Choroid plexus epithelial cell (primary cell): ENCODE measurements around the gene OSBPL1A.

ENCODE experiments used
- DNase-seq: peaks from one replicate; pipeline ENCODE4 v3.0.0-alpha.2; 2010; ENCODE audit warnings: low read depth
- H3K4me3 ChIP-seq: 2 replicates; pipeline ENCODE4 v1.5.1; 2011; ENCODE audit warnings: low read depth, mild to moderate bottlenecking, control low read depth, low read length, moderate library complexity
- CTCF ChIP-seq: conservative IDR thresholded peaks from 2 replicates; pipeline ENCODE4 v1.5.1; 2011; ENCODE audit warnings: low read depth, mild to moderate bottlenecking, control low read depth, inconsistent platforms, low read length, moderate library complexity

OSBPL1A gene

GRCh38 chr18:24296276-24296675, 101.3 kb downstream of the OSBPL1A start:
- no peak for TF ChIP-seq CTCF
- DNase-seq = no peak
- H3K4me3 ChIP-seq = no peak overlapping the region

GRCh38 chr18:24293254-24293653, 104.4 kb downstream of the OSBPL1A start:
- H3K4me3 ChIP-seq = no peak overlapping the region
- no peak for TF ChIP-seq CTCF
- DNase-seq = no peak

GRCh38 chr18:24278591-24278990, 119.0 kb downstream of the OSBPL1A start:
- DNase-seq = no peak
- H3K4me3 ChIP-seq = no peak overlapping the region
- no peak for TF ChIP-seq CTCF

GRCh38 chr18:24277516-24278195, 120.0 kb downstream of the OSBPL1A start:
- H3K4me3 ChIP-seq = no peak overlapping the region
- DNase-seq = no peak
- no peak for TF ChIP-seq CTCF

- H3K4me3 ChIP-seq = no peak overlapping the region
- TF ChIP-seq CTCF = no peak
- no peak for DNase-seq
Measured at GRCh38 chr18:24276994-24277393, 120.6 kb downstream of the OSBPL1A start.

- DNase-seq = no peak
- no peak overlapping the region for H3K4me3 ChIP-seq
- no peak for TF ChIP-seq CTCF
Measured at GRCh38 chr18:24274837-24275236, 122.8 kb downstream of the OSBPL1A start.

- TF ChIP-seq CTCF = no peak
- no peak for DNase-seq
- H3K4me3 ChIP-seq = no peak overlapping the region
Measured at GRCh38 chr18:24273596-24273995, 124.0 kb downstream of the OSBPL1A start.
